ENCODE data around the gene P2RY11. TPM values are rescaled to one million over a fixed set of nuclear protein-coding genes. Genes with fewer than 3 reads are reported as not detected.

The P2RY11 gene
- total RNA-seq, 4 donors from 2014 or later: 2.9 to 9.2 (median 5.8) TPM

GRCh38 chr19:10115392-10116084, 4.0 kb downstream of the P2RY11 start:
- Histone ChIP-seq H3K27me3 (no peaks in the 10 kb centered on the region), H3K9me3 (no peaks in the 10 kb centered on the region), H3K36me3 (peaks cover 26 to 68% (median 41%) of the 10 kb centered on the region in 3 donors), H3K4me3 (no peak overlapping the region), H3K4me1 (peaks cover 21 to 62% (median 30%) of the 10 kb centered on the region in 3 donors), H3K27ac (no peak overlapping the region)
- TF ChIP-seq CTCF (IDR thresholded peaks at IDR 0.05): no peak
- no peak for TF ChIP-seq POLR2A (IDR thresholded peaks at IDR 0.05)
- intact Hi-C loops (cut with DNase I): loop anchor here (10.0 kb wide), 1 partner anchor 139 kb away; the partner anchor contains the start of gene MRPL4
- DNase-seq: no peak
- 73 to 87% methylated on average over 11 to 17 of the region's 45 CpGs for WGBS, 2 donors

GRCh38 chr19:10116085-10116865, 4.8 kb downstream of the P2RY11 start:
- Histone ChIP-seq H3K27ac (no peak overlapping the region), H3K36me3 (peaks cover 19 to 61% (median 35%) of the 10 kb centered on the region in 3 donors), H3K9me3 (no peaks in the 10 kb centered on the region), H3K27me3 (no peaks in the 10 kb centered on the region), H3K4me3 (no peak overlapping the region), H3K4me1 (peaks cover 21 to 63% (median 33%) of the 10 kb centered on the region in 3 donors)
- TF ChIP-seq CTCF (IDR thresholded peaks at IDR 0.05) (no peak), POLR2A (IDR thresholded peaks at IDR 0.05) (no peak)
- DNase-seq: no peak
- whole genome bisulfite sequencing, 2 donors: 77 to 86% methylated on average over 15 to 16 of the region's 35 CpGs
- intact Hi-C loops (cut with DNase I): loop anchor here (10.0 kb wide), 1 partner anchor 139 kb away; the partner anchor contains the start of gene MRPL4

- Histone ChIP-seq H3K27ac (no peak overlapping the region), H3K4me1 (peaks cover 21 to 63% (median 33%) of the 10 kb centered on the region in 3 donors), H3K9me3 (no peaks in the 10 kb centered on the region), H3K36me3 (peaks cover 19 to 53% (median 35%) of the 10 kb centered on the region in 3 donors), H3K4me3 (no peak overlapping the region), H3K27me3 (no peaks in the 10 kb centered on the region)
- no peak for DNase-seq
- intact Hi-C loops (cut with DNase I): loop anchor here (10.0 kb wide), 1 partner anchor 138 kb away; the partner anchor contains the start of gene MRPL4
- 93 to 100% methylated on average over 2 to 6 of the region's 21 CpGs for WGBS, 2 donors
- TF ChIP-seq POLR2A (IDR thresholded peaks at IDR 0.05): no peak
- TF ChIP-seq CTCF (IDR thresholded peaks at IDR 0.05): no peak
These were observed 5.5 kb downstream of the P2RY11 start for GRCh38 chr19:10116866-10117616.

GRCh38 chr19:10118960-10119359, 7.5 kb downstream of the P2RY11 start:
- Histone ChIP-seq H3K4me1 (peaks cover 17 to 48% (median 20%) of the 10 kb centered on the region in 3 donors), H3K27me3 (no peaks in the 10 kb centered on the region), H3K4me3 (peak overlapping the region; percentile 65 to 99 (median 92)), H3K36me3 (peaks cover 19 to 47% (median 34%) of the 10 kb centered on the region in 3 donors), H3K9me3 (no peaks in the 10 kb centered on the region), H3K27ac (peak overlapping the region; percentile 75 to 89 (median 88))
- intact Hi-C loops (cut with DNase I): loop anchor here (10.0 kb wide), 1 partner anchor 136 kb away; the partner anchor contains the start of gene MRPL4
- 18 to 44% methylated on average over 4 to 9 of the region's 12 CpGs for WGBS, 2 donors
- no peak for DNase-seq
- TF ChIP-seq CTCF (IDR thresholded peaks at IDR 0.05): no peak
- no peak for TF ChIP-seq POLR2A (IDR thresholded peaks at IDR 0.05)

Data from esophagus squamous epithelium (tissue), 5 donors.